SH-SY5Y (cell line): Measurements from ENCODE around the gene PTPRM.

Experiments used
- GATA2 ChIP-seq: IDR thresholded peaks from 2 replicates; pipeline ENCODE4 v1.6.1; 2011; ENCODE audit warnings: mild to moderate bottlenecking, low read depth, low read length
- GATA3 ChIP-seq: IDR thresholded peaks from 2 replicates; pipeline ENCODE4 v1.6.1; 2011; ENCODE audit warnings: low read depth, mild to moderate bottlenecking, low read length, moderate library complexity

- no peak for TF ChIP-seq GATA2
- no peak for TF ChIP-seq GATA3
Observed at GRCh38 chr18:7619676-7620075, 52.6 kb downstream of the PTPRM start.
